H1 (cell line): Measurements from ENCODE around the gene TMPRSS11E. TPM values are rescaled to one million over a fixed set of nuclear protein-coding genes. Genes with fewer than 3 reads are reported as not detected.

Experiments
- polyA plus RNA-seq, 7 experiments: library from polyadenylated mRNA; depleted of rRNA in 3 of 7; stranded (reverse) in 5 of 7; unstranded in 2 of 7; fragments of >200 nt in 5 of 7; fragments of 200-250 nt in 2 of 7; gene quantifications; 1 replicate in 5 of 7; 2 replicates in 1 of 7; 4 replicates in 1 of 7; pipeline versions ENCODE4 v1.2.1 to v1.2.3, GENCODE V29; 2011 to 2013; ENCODE audit warnings: missing spikeins in 2 of 7, mixed read lengths in 2 of 7
- total RNA-seq: library from RNA; stranded (reverse); fragmentation: NEBNext Ultra II Directional; extraction: Animal tissue kit (Norgen Biotek cat#: 25700); gene quantifications from 2 replicates; pipeline ENCODE4 v1.2.1, GENCODE V29; 2021

The TMPRSS11E gene
- total and polyA plus RNA-seq, 2 of the 8 experiments (the other 6 are each of a cell fraction or from before 2014, with no cell fraction given), result 0.38 to 0.71 TPM

Other genes starting within 250 kb of the TMPRSS11E start
- gene TMPRSS11B, start 201.8 kb upstream of the TMPRSS11E start, total RNA-seq, result not detected in 2 replicates
- gene TMPRSS11B, start 201.8 kb upstream of the TMPRSS11E start, polyA plus RNA-seq (2011; rRNA removed), result not detected in 2 replicates
- gene YTHDC1, start 97.4 kb upstream of the TMPRSS11E start, total RNA-seq, result 89.5 and 94.5 TPM in 2 replicates
- gene YTHDC1, start 97.4 kb upstream of the TMPRSS11E start, polyA plus RNA-seq (2011; rRNA removed), result 25.7 and 30.8 TPM in 2 replicates
- not detected in 2 replicates for gene UGT2B17, start 128.9 kb downstream of the TMPRSS11E start, total RNA-seq
- gene UGT2B17, start 128.9 kb downstream of the TMPRSS11E start, polyA plus RNA-seq (2011; rRNA removed), result not detected in 2 replicates
- not detected in 2 replicates for gene UGT2B15, start 223.2 kb downstream of the TMPRSS11E start, total RNA-seq
- gene UGT2B15, start 223.2 kb downstream of the TMPRSS11E start, polyA plus RNA-seq (2011; rRNA removed), result not detected in 2 replicates